PC-9 (cell line): ENCODE data around the gene KCTD6. TPM values are rescaled to one million over a fixed set of nuclear protein-coding genes. Genes with fewer than 3 reads are reported as not detected.

Source experiments
- BruUV-seq: library from RNA; stranded (reverse); fragments of 400-500 nt; replicated peaks from 2 replicates; lab custom pipeline; 2021; lab: Mats Ljungman, UMichigan
- CTCF ChIA-PET: fragments of 300-600 bp; sonication (Branson Sonifier 250); formaldehyde crosslinking; loops from one replicate; lab custom pipeline; 2022; ENCODE audit warnings: antibody characterized with exemption; lab: Charles Lee
- POLR2A ChIA-PET: fragments of 300-600 bp; sonication (Branson Sonifier 250); formaldehyde crosslinking; loops from one replicate; lab custom pipeline; 2022; ENCODE audit warnings: antibody characterized with exemption; ENCODE audit not compliant: unreplicated experiment; lab: Charles Lee
- DNase-seq, 2 experiments: peaks; one replicate each; pipeline versions ENCODE4 v3.0.0 to v3.0.0-alpha.2; 2015 to 2022; ENCODE audit warnings: mixed read lengths in 1 of 2
- H2AFZ ChIP-seq: fragments of 200-600 bp; sonication (generic); 2 replicates; pipeline ENCODE4 v1.8.1; 2017; ENCODE audit warnings: antibody characterized with exemption
- H3F3A ChIP-seq: fragments of 200-600 bp; sonication (generic); 2 replicates; pipeline ENCODE4 v1.8.1; 2017; ENCODE audit warnings: antibody characterized with exemption, mild to moderate bottlenecking, low read depth; ENCODE audit not compliant: insufficient read depth
- H3K27ac ChIP-seq: fragments of 200-600 bp; sonication (generic); 2 replicates; pipeline ENCODE4 v1.6.1; 2016; ENCODE audit warnings: mixed run types
- H3K27me3 ChIP-seq: fragments of 200-600 bp; sonication (generic); 2 replicates; pipeline ENCODE4 v1.6.1; 2016; ENCODE audit warnings: low read depth, mixed run types; ENCODE audit not compliant: insufficient read depth
- H3K36me3 ChIP-seq: fragments of 200-600 bp; sonication (generic); 2 replicates; pipeline ENCODE4 v1.6.1; 2016; ENCODE audit warnings: low read depth, mixed run types
- H3K4me1 ChIP-seq: fragments of 200-600 bp; sonication (generic); replicated peaks from 2 replicates; pipeline ENCODE4 v1.6.1; 2016; ENCODE audit warnings: mixed run types; ENCODE audit not compliant: insufficient read depth
- H3K4me2 ChIP-seq: fragments of 200-600 bp; sonication (generic); 2 replicates; pipeline ENCODE4 v1.6.1; 2017; ENCODE audit warnings: mixed run types
- H3K4me3 ChIP-seq: fragments of 200-600 bp; sonication (generic); 2 replicates; pipeline ENCODE4 v1.6.1; 2016; ENCODE audit warnings: mixed run types
- H3K79me2 ChIP-seq: fragments of 200-600 bp; sonication (generic); 2 replicates; pipeline ENCODE4 v1.6.1; 2017; ENCODE audit warnings: low read depth, mixed run types
- H3K9me2 ChIP-seq: fragments of 200-600 bp; sonication (generic); 2 replicates; pipeline ENCODE4 v1.8.1; 2017; ENCODE audit warnings: mild to moderate bottlenecking; ENCODE audit not compliant: insufficient read depth
- H3K9me3 ChIP-seq: fragments of 200-600 bp; sonication (generic); 2 replicates; pipeline ENCODE4 v1.8.1; 2016; ENCODE audit warnings: low read depth; ENCODE audit not compliant: insufficient read depth
- H4K20me1 ChIP-seq: fragments of 200-600 bp; sonication (generic); 2 replicates; pipeline ENCODE4 v1.8.1; 2017; ENCODE audit not compliant: insufficient read depth
- CTCF ChIP-seq: fragments of 200-600 bp; sonication (generic); conservative IDR thresholded peaks from 2 replicates; pipeline ENCODE4 v1.6.1; 2017; ENCODE audit warnings: mixed run types, antibody characterized with exemption, mild to moderate bottlenecking, moderate library complexity
- EZH2 ChIP-seq: fragments of 200-600 bp; sonication (generic); IDR thresholded peaks from 2 replicates; pipeline ENCODE4 v1.8.0; 2017; ENCODE audit warnings: antibody characterized with exemption, low read depth
- intact Hi-C: fragments of 100-400 bp; cut with micrococcal nuclease; formaldehyde crosslinking; loops from one replicate; pipeline ENCODE4 v1.10.0; 2022; ENCODE audit not compliant: unreplicated experiment
- total RNA-seq: library from RNA; stranded (reverse); gene quantifications from 2 replicates; pipeline ENCODE4 v1.2.3, GENCODE V29; 2021

Gene KCTD6
- total RNA-seq, 1 experiment from 2014 or later, result 10.3 TPM

GRCh38 chr3:58535531-58536500 lies 43.9 kb downstream of the KCTD6 start:
- ChIA-PET CTCF (interaction anchor here (0.9 kb wide), 1 partner anchor 229 kb away, joined by 3 read pairs; the partner anchor contains the start of gene HTD2), POLR2A (no interaction called here)
- H3K4me2 ChIP-seq, result no peak overlapping the region
- no peak overlapping the region for H3K4me3 ChIP-seq
- TF ChIP-seq CTCF (no peak), EZH2 (no peak)
- H3K9me3 ChIP-seq, result no peaks in the 10 kb centered on the region
- no TSS peak for BruUV-seq
- H3K4me1 ChIP-seq, result no peaks in the 10 kb centered on the region
- H3K9me2 ChIP-seq, result no peaks in the 10 kb centered on the region
- no peaks in the 10 kb centered on the region for H3K79me2 ChIP-seq
- no peaks in the 10 kb centered on the region; the same call in 1 of the 2 replicates for H3F3A ChIP-seq
- no peaks in the 10 kb centered on the region for H3K36me3 ChIP-seq
- no peak overlapping the region for H3K27ac ChIP-seq
- intact Hi-C loops, result no loop called here
- no peak overlapping the region for H2AFZ ChIP-seq
- DNase-seq, result no peak
- no peaks in the 10 kb centered on the region for H4K20me1 ChIP-seq
- no peaks in the 10 kb centered on the region for H3K27me3 ChIP-seq

GRCh38 chr3:58536501-58537411 lies 44.9 kb downstream of the KCTD6 start, which contains the start of gene ACOX2:
TSS of gene ACOX2 (minus strand) at chr3:58537190. CDS start at chr3:58535106, 2,084 bp downstream.
- H2AFZ ChIP-seq, result no peak within 1 kb of the TSS
- H3K27ac ChIP-seq, result no peak within 1 kb of the TSS
- no peak for DNase-seq
- no peak within 1 kb of the TSS for H3K4me3 ChIP-seq
- no TSS peak for BruUV-seq
- H3K36me3 ChIP-seq, result no peaks in the 10 kb centered on the region
- CTCF ChIA-PET, result interaction anchor here (0.5 to 0.9 kb wide), 3 partner anchors 60 to 1680 kb away, joined by 3 to 5 read pairs (median 3); partner anchors contain the start of gene HTD2
- no peaks in the 10 kb centered on the region; the same call in 1 of the 2 replicates for H3F3A ChIP-seq
- H3K4me1 ChIP-seq, result no peaks in the 10 kb centered on the region
- no peaks in the 10 kb centered on the region for H3K27me3 ChIP-seq
- no peak within 1 kb of the TSS for H3K4me2 ChIP-seq
- no peaks in the 10 kb centered on the region for H4K20me1 ChIP-seq
- no peaks in the 10 kb centered on the region for H3K79me2 ChIP-seq
- POLR2A ChIA-PET, result no interaction called here
- no peaks in the 10 kb centered on the region for H3K9me3 ChIP-seq
- H3K9me2 ChIP-seq, result no peaks in the 10 kb centered on the region
- intact Hi-C loops, result no loop called here
- TF ChIP-seq CTCF (no peak), EZH2 (no peak)
